HG02571 (cell line): ENCODE results near the gene TGFBR1.
"Not testable (repeated sequence)": the region's sequence is repeated elsewhere in the genome, so short reads cannot be mapped to it uniquely, and the experiment has no call there.

Source experiments
- ATAC-seq: cut with Tn5 transposase; IDR thresholded peaks from one replicate; pipeline ENCODE4 v1.9.1; 2021; ENCODE audit warnings: mild to moderate bottlenecking, moderate library complexity; ENCODE audit not compliant: unreplicated experiment

The TGFBR1 gene

DNA sequence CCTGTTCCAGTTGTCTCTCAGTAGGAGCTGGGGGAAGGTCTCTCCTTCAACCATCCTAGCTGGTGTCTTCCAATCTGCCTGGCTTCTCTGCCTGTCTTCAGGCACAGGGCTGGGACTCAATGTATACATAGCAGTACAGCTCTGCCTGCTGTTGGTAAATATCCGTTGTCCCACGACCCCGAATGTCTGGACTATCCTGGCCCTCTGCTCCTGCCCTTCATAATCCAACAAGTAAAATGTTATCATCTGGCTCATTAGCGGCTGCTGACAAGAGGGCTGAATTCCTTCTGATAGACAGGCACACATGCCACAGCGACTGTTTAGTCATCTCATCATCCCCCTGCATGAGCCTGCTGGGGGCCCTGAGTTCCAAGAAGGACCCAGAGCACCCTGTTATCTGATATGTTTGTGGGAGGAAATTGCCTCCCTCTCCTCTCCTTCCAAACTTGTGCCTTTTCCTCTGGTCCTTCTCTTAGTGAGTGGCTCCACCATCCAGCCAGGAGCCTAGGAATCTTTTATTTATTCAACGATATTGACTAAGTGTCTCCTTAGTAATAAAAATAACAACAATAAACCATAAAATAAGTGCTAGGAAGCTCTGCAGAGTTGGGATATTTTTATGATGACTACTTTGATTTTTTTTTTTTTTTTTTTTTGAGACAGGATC is 29.5 kb upstream of the TGFBR1 start:
- ATAC-seq = no peak

DNA sequence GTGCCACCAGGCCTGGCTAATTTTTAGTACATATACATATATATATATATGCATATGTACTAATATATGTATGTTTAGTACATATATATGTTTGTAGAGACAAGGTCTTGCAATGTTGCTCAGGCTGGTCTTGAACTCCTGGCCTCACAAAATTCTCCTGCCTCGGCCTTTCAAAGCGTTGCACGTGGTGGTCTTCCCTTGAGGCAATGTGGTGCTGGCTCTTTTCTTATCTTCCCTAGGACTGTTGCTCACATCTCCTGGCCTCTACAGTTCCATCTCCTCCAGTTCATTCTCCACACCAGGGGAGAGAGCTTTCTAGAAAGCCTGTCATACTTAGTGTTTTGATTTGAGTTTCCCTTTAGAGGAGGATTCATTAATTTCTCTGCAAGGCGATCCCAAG is 28.9 kb upstream of the TGFBR1 start:
- ATAC-seq = no peak

DNA sequence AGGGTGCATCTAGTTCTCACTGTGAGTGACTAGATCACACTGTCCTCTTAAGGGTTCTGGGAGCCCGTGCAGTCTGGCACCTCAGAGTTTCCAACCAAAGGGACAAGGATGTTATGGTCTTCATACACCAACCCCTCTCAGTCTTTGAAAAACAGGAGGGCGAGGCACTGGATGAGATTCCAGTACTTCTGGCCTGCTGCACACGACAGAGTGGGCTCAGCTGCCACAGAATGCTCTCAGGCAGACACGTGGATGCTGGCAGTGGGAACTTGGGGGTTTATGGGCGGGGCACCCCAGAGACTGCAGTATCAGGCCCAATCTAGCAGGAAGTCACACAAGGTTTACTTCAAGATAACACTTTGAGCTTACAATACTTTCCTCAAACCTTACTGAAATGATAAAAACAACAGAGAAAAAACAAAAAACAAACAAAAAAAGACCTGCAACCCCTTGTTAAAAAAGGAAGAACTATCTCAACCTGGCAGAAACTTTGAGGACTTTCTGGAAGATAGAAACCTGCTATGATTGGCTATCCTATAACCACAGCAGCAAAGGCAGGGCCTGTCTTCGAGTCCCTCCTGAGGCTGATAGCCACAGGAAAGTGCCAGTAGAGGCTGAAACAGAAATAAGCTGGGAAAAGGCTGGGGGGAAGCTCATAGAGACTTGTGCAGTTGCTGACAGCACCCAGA is 28.3 kb upstream of the TGFBR1 start:
- no peak for ATAC-seq

DNA sequence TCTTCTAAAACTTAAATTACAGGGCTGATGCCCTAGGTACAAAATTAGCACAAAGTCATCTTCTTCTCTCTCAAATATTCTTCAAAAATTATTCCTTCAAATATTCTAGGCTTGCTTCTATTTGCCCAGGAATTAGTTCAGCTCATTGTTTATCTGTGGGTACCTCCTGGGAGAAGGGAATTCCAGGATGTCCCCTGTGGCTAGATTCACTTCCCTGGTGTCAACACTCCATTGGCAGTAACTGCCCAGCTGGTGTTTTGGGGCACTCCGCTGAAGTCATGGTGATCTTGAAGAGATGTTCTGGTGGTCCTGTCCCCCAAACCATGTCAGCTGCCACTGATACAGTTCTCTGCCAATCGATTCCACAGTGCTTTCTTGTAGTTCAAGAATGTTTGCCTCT is 26.2 kb upstream of the TGFBR1 start:
- no peak for ATAC-seq

DNA sequence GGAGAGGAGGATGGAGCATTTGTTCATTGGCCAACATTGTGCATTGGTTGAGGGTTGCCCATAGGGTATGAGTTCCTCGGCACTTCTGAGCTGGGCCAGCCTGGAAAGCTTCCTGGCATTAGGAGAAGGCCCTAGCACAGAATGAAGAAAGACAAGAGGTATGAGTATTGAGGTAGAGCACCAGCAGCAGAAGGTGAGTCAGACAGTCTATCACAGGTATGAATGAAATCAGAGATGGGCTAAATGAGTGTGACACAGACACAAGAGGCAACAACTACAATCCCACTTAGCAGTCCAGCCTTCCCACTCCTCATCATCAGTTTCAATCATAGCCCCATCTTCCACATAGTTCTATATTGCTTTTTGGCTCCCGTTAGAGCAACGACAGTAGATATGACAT is 25.4 kb upstream of the TGFBR1 start:
- no peak for ATAC-seq

DNA sequence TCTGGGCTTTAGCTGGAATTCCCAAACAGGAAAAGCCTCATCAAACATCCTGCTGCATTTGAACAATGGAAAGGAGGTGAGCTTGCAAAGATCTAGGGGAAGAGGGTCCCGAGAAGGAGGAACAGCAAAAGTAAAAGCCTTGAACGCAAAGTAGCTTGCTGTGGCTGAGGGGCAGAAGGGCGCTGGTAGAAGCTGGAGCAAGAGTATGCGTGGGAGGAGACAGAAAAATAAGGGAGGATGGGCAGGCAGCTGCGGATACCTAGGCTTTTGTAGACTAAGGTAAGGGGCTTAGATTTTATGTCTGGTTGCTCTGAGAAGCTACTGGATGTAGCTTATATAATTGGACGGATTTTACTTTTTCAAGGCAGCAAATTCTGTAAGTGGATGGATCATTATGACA is 21.9 kb upstream of the TGFBR1 start:
- no peak for ATAC-seq

DNA sequence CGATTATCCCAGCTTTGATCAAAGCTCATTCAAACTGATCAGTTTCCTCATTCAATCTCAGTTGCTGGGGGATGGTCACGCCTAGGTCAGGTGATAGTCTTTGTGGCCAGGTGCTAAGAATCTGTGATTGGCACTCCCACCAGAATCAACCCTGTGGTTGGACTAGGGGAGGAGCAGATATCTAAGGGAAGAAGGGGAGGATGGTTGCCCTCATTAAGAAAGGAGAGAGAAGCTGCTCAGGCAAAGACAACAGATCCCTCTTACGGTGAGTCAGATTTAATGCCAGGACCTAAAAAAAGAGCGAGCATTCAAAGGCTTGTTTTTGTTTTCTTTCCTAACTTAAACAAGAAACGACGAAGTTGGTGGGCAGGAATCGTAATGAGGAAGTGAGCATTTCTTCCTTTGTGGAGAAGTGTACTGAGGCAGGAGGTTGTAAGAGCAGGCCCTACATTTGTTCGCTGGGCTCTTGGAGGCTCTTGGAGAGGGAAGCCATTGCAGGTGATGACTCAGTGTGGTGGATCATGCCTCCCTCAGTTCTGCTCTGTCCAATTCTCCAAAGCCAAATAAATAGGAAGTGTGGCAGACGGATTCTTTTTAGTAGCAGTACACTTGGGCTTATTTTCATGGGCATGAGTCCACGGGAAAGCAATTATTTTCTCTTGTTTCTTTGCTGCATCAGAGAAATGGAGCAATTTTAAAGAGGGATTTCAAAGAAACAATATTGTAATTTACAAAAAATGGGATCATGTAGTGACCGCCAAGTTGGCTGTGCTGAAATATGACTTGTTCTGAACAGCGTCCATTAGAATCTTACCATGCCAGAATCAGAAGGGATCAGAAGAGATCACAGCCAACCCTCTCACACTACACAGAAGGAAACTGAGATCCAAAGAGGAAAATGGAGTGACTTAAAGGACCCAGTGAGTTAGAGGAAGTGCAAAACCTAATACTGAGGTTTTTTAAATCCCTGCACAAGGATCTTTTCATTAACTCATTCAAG is 18.7 kb upstream of the TGFBR1 start:
- ATAC-seq = no peak

GRCh38 chr9:99087462-99087861 is 17.5 kb upstream of the TGFBR1 start:
- ATAC-seq = no peak

GRCh38 chr9:99090336-99091130 is 14.4 kb upstream of the TGFBR1 start:
- ATAC-seq = no peak

- no peak for ATAC-seq
Observed at GRCh38 chr9:99092643-99093491, 12.0 kb upstream of the TGFBR1 start.

GRCh38 chr9:99093492-99093791 is 11.5 kb upstream of the TGFBR1 start:
- ATAC-seq = no peak

- no peak for ATAC-seq
Observed at GRCh38 chr9:99095565-99095964, 9.3 kb upstream of the TGFBR1 start.

GRCh38 chr9:99096409-99096808 is 8.5 kb upstream of the TGFBR1 start:
- ATAC-seq = no peak

- not testable (repeated sequence) for ATAC-seq
Observed at GRCh38 chr9:99099806-99100585, 4.9 kb upstream of the TGFBR1 start.

DNA sequence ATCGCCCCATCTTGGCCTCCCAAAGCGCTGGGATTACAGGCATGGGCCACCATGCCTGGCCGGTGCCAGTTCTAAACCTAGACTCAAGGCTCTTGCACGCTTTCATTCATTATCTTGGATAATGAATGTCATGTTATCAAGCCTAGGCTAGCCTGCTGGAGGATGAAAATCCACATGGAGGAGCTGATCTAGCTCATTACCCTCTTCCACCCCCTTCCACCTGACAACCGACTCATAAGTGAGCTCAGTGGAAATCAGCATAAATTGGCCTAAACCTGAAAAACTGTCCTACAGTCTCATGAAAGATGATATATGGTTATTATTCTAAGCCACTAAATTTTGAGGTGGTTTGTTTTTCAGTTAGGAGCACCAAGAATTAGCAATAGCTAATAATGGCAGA is 3.6 kb upstream of the TGFBR1 start:
- ATAC-seq = no peak

GRCh38 chr9:99101812-99102211 is 3.1 kb upstream of the TGFBR1 start:
- ATAC-seq = no peak

- no peak for ATAC-seq
Observed at GRCh38 chr9:99103054-99103895, 1.6 kb upstream of the TGFBR1 start.

DNA sequence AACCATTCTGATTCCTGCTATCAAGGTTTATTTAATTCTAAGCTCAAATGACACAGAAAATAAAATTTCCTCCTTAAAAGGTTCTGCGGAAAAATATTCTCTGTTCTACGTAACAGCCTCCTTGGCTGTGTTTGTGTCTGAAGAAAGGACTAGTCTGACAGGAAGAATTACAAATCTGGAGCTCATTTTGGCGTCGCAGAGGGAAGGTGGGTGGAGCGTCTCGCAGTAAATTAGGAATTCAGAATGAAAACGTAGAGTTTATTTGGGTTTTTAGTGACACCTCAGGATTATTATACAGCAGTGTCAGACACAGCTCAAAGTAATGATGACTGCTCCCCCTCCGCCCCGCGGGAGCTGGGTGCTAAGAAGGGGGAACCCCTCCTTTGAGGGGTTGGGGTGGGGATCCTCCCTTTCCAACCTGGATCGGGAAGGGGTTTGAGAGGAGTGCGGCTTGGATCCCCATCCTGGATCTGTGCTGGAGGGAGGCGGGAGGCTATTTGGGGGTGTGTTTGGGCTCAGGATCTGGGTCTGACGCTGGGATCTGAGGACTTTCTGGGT is 933 bp upstream of the TGFBR1 start:
- ATAC-seq = no peak
